BLaER1 treated with 17β-estradiol and CSF1 and Interleukin-3, amounts not matched to agents 10 nM and 100 nM (cell line): ENCODE results near the gene ELMO1.

Experiments used
- H3K27ac ChIP-seq, 11 experiments: shearing (Covaris generic); formaldehyde crosslinking; 2 replicates each; pipeline ENCODE4 v1.8.1; 2022
- H3K27me3 ChIP-seq, 11 experiments: shearing (Covaris generic); formaldehyde crosslinking; 2 replicates each; pipeline ENCODE4 v1.8.1; 2022
- H3K36me3 ChIP-seq, 11 experiments: shearing (Covaris generic); formaldehyde crosslinking; 2 replicates each; pipeline ENCODE4 v1.8.1; 2022
- H3K4me1 ChIP-seq, 10 experiments: shearing (Covaris generic); formaldehyde crosslinking; 2 replicates each; pipeline ENCODE4 v1.8.1; 2022
- H3K4me2 ChIP-seq, 11 experiments: shearing (Covaris generic); formaldehyde crosslinking; 2 replicates each; pipeline ENCODE4 v1.8.1; 2022
- H3K4me3 ChIP-seq, 10 experiments: shearing (Covaris generic); formaldehyde crosslinking; 2 replicates each; pipeline ENCODE4 v1.8.1; 2022
- H3K9ac ChIP-seq, 11 experiments: shearing (Covaris generic); formaldehyde crosslinking; 2 replicates each; pipeline ENCODE4 v1.8.1; 2022
- H3K9me3 ChIP-seq, 11 experiments: shearing (Covaris generic); formaldehyde crosslinking; replicated peaks in 1 of 11; 2 replicates each; pipeline ENCODE4 v1.8.1; 2022
- H4K20me1 ChIP-seq, 11 experiments: shearing (Covaris generic); formaldehyde crosslinking; 2 replicates each; pipeline ENCODE4 v1.8.1; 2022
- Cebpa-rat ChIP-seq, 11 experiments: shearing (Covaris generic); IDR thresholded peaks; 2 replicates each; pipeline ENCODE4 v1.8.1; 2022

The ELMO1 gene

GRCh38 chr7:37332243-37333016, 116.2 kb downstream of the ELMO1 start:
- no peak overlapping the region for H3K4me2 ChIP-seq
- H3K9me3 ChIP-seq, result peaks cover 5 to 60% (median 33%) of the 10 kb centered on the region in 11 experiments; a peak in 20 of 22 replicates
- H3K36me3 ChIP-seq, result peaks cover 0 to 99% (median 79%) of the 10 kb centered on the region in 11 experiments; a peak in 19 of 22 replicates
- peaks cover 0 to 83% (median 4%) of the 10 kb centered on the region in 11 experiments; a peak in 11 of 22 replicates for H4K20me1 ChIP-seq
- no peak overlapping the region for H3K27ac ChIP-seq
- no peaks in the 10 kb centered on the region for H3K27me3 ChIP-seq
- H3K4me3 ChIP-seq, result no peak overlapping the region
- no peak overlapping the region for H3K9ac ChIP-seq
- no peak for TF ChIP-seq Cebpa-rat (IDR thresholded peaks at IDR 0.05)
- H3K4me1 ChIP-seq, result peaks cover 0 to 15% (median 8%) of the 10 kb centered on the region in 10 experiments; a peak in 10 of 20 replicates

- H3K4me3 ChIP-seq, result no peak overlapping the region
- peaks cover 0 to 100% (median 77%) of the 10 kb centered on the region in 11 experiments; a peak in 19 of 22 replicates for H3K36me3 ChIP-seq
- no peak overlapping the region for H3K4me2 ChIP-seq
- peaks cover 5 to 53% (median 33%) of the 10 kb centered on the region in 11 experiments; a peak in 20 of 22 replicates for H3K9me3 ChIP-seq
- no peak for TF ChIP-seq Cebpa-rat (IDR thresholded peaks at IDR 0.05)
- H4K20me1 ChIP-seq, result peaks cover 0 to 87% (median 1%) of the 10 kb centered on the region in 11 experiments; a peak in 9 of 22 replicates
- H3K27me3 ChIP-seq, result no peaks in the 10 kb centered on the region
- H3K9ac ChIP-seq, result no peak overlapping the region
- peaks cover 0 to 2% (median under 1%) of the 10 kb centered on the region in 10 experiments; a peak in 7 of 20 replicates for H3K4me1 ChIP-seq
- H3K27ac ChIP-seq, result no peak overlapping the region
These were observed 117.9 kb downstream of the ELMO1 start for GRCh38 chr7:37330775-37331174.

GRCh38 chr7:37329940-37330339, 118.7 kb downstream of the ELMO1 start:
- Histone ChIP-seq H3K4me3 (no peak overlapping the region), H3K36me3 (peaks cover 1 to 100% (median 77%) of the 10 kb centered on the region in 11 experiments; a peak in 20 of 22 replicates), H3K9me3 (peaks cover 5 to 53% (median 31%) of the 10 kb centered on the region in 11 experiments; a peak in 20 of 22 replicates), H4K20me1 (peaks cover 0 to 87% (median 0%) of the 10 kb centered on the region in 11 experiments; a peak in 7 of 22 replicates), H3K27me3 (no peaks in the 10 kb centered on the region), H3K9ac (no peak overlapping the region), H3K4me2 (no peak overlapping the region), H3K4me1 (no peaks in the 10 kb centered on the region), H3K27ac (no peak overlapping the region)
- TF ChIP-seq Cebpa-rat (IDR thresholded peaks at IDR 0.05), result no peak

GRCh38 chr7:37327288-37327687, 121.4 kb downstream of the ELMO1 start:
- Histone ChIP-seq H3K4me3 (no peak overlapping the region), H3K27me3 (no peaks in the 10 kb centered on the region), H3K9me3 (peaks cover 5 to 29% (median 20%) of the 10 kb centered on the region in 11 experiments; a peak in 19 of 22 replicates), H4K20me1 (peaks cover 0 to 85% (median 3%) of the 10 kb centered on the region in 11 experiments; a peak in 9 of 22 replicates), H3K4me1 (no peaks in the 10 kb centered on the region), H3K4me2 (no peak overlapping the region), H3K36me3 (peaks cover 7 to 87% (median 61%) of the 10 kb centered on the region in 11 experiments; a peak in 20 of 22 replicates), H3K27ac (no peak overlapping the region), H3K9ac (no peak overlapping the region)
- no peak for TF ChIP-seq Cebpa-rat (IDR thresholded peaks at IDR 0.05)

GRCh38 chr7:37323966-37324365, 124.7 kb downstream of the ELMO1 start:
- Histone ChIP-seq H4K20me1 (peaks cover 0 to 83% (median 3%) of the 10 kb centered on the region in 11 experiments; a peak in 8 of 22 replicates), H3K4me1 (peaks cover 0 to 4% (median 3%) of the 10 kb centered on the region in 10 experiments; a peak in 12 of 20 replicates), H3K36me3 (peaks cover 7 to 67% (median 38%) of the 10 kb centered on the region in 11 experiments; a peak in 19 of 22 replicates), H3K9me3 (peaks cover 0 to 16% (median 0%) of the 10 kb centered on the region in 11 experiments; a peak in 6 of 22 replicates), H3K27ac (no peak overlapping the region), H3K4me3 (no peak overlapping the region), H3K4me2 (no peak overlapping the region), H3K9ac (no peak overlapping the region), H3K27me3 (no peaks in the 10 kb centered on the region)
- no peak for TF ChIP-seq Cebpa-rat (IDR thresholded peaks at IDR 0.05)

GRCh38 chr7:37322831-37323230, 125.8 kb downstream of the ELMO1 start:
- Histone ChIP-seq H3K9ac (no peak overlapping the region), H3K4me3 (no peak overlapping the region), H3K4me2 (no peak overlapping the region), H4K20me1 (peaks cover 0 to 81% (median 3%) of the 10 kb centered on the region in 11 experiments; a peak in 8 of 22 replicates), H3K4me1 (peaks cover 8 to 15% (median 13%) of the 10 kb centered on the region in 10 experiments; a peak in 18 of 20 replicates), H3K9me3 (peaks cover 0 to 16% (median 0%) of the 10 kb centered on the region in 11 experiments; a peak in 6 of 22 replicates), H3K36me3 (peaks cover 1 to 58% (median 27%) of the 10 kb centered on the region in 11 experiments; a peak in 19 of 22 replicates), H3K27ac (no peak overlapping the region), H3K27me3 (no peaks in the 10 kb centered on the region)
- TF ChIP-seq Cebpa-rat (IDR thresholded peaks at IDR 0.05), result no peak

- Histone ChIP-seq H3K27me3 (no peaks in the 10 kb centered on the region), H3K4me3 (no peak overlapping the region), H3K4me1 (peaks cover 14 to 29% (median 25%) of the 10 kb centered on the region in 10 experiments), H3K9ac (no peak overlapping the region), H3K27ac (no peak overlapping the region), H3K9me3 (peaks cover 0 to 21% (median 3%) of the 10 kb centered on the region in 11 experiments; a peak in 9 of 22 replicates), H4K20me1 (peaks cover 0 to 80% (median 3%) of the 10 kb centered on the region in 11 experiments; a peak in 8 of 22 replicates), H3K4me2 (no peak overlapping the region), H3K36me3 (peaks cover 0 to 57% (median 34%) of the 10 kb centered on the region in 11 experiments; a peak in 19 of 22 replicates)
- no peak for TF ChIP-seq Cebpa-rat (IDR thresholded peaks at IDR 0.05)
These were observed 127.7 kb downstream of the ELMO1 start for GRCh38 chr7:37320848-37321468.

- H3K27me3 ChIP-seq, result no peaks in the 10 kb centered on the region
- peaks cover 0 to 54% (median 32%) of the 10 kb centered on the region in 11 experiments; a peak in 20 of 22 replicates for H3K36me3 ChIP-seq
- peaks cover 0 to 21% (median 3%) of the 10 kb centered on the region in 11 experiments; a peak in 9 of 22 replicates for H3K9me3 ChIP-seq
- H3K4me2 ChIP-seq, result no peak overlapping the region
- peaks cover 16 to 35% (median 31%) of the 10 kb centered on the region in 10 experiments for H3K4me1 ChIP-seq
- peaks cover 0 to 76% (median 7%) of the 10 kb centered on the region in 11 experiments; a peak in 10 of 22 replicates for H4K20me1 ChIP-seq
- H3K27ac ChIP-seq, result no peak overlapping the region
- TF ChIP-seq Cebpa-rat (IDR thresholded peaks at IDR 0.05), result no peak
- no peak overlapping the region for H3K9ac ChIP-seq
- H3K4me3 ChIP-seq, result no peak overlapping the region
These were observed 128.4 kb downstream of the ELMO1 start for GRCh38 chr7:37320140-37320847.
